Endothelial cell (in vitro differentiated cells): ENCODE results near the gene C12orf75. TPM values are rescaled to one million over a fixed set of nuclear protein-coding genes. Genes with fewer than 3 reads are reported as not detected.
A peak's percentile ranks its signal among the peaks of the same experiment; 100 is the strongest.

Source experiments
- DNase-seq: peaks from one replicate; pipeline ENCODE4 v3.0.0; 2021; ENCODE audit warnings: low spot score
- H3K27ac Mint-ChIP-seq: one replicate; pipeline ENCODE4 v1.8.0; 2021; ENCODE audit warnings: mixed read lengths, inconsistent platforms; ENCODE audit not compliant: unreplicated experiment
- H3K27me3 Mint-ChIP-seq: one replicate; pipeline ENCODE4 v1.8.0; 2021; ENCODE audit warnings: mild to moderate bottlenecking, moderate library complexity, mixed read lengths, inconsistent platforms; ENCODE audit not compliant: unreplicated experiment
- H3K36me3 Mint-ChIP-seq: one replicate; pipeline ENCODE4 v1.8.0; 2021; ENCODE audit warnings: mild to moderate bottlenecking, low read depth, mixed read lengths, inconsistent platforms; ENCODE audit not compliant: unreplicated experiment
- H3K4me1 Mint-ChIP-seq: one replicate; pipeline ENCODE4 v1.8.0; 2021; ENCODE audit warnings: mild to moderate bottlenecking, mixed read lengths, inconsistent platforms; ENCODE audit not compliant: unreplicated experiment
- H3K4me3 Mint-ChIP-seq: one replicate; pipeline ENCODE4 v1.8.0; 2021; ENCODE audit warnings: mild to moderate bottlenecking, mixed read lengths, inconsistent platforms; ENCODE audit not compliant: unreplicated experiment
- H3K9me3 Mint-ChIP-seq: one replicate; pipeline ENCODE4 v1.8.0; 2021; ENCODE audit warnings: mixed read lengths, inconsistent platforms; ENCODE audit not compliant: unreplicated experiment
- CTCF ChIP-seq: fragments of 200-600 bp; sonication (generic); IDR thresholded peaks from one replicate; pipeline ENCODE4 v1.5.0; 2021; ENCODE audit warnings: antibody characterized with exemption; ENCODE audit not compliant: unreplicated experiment
- total RNA-seq: library from RNA; stranded (reverse); fragmentation: NEBNext Ultra II Directional; extraction: Animal tissue kit (Norgen Biotek cat#: 25700); gene quantifications from one replicate; pipeline ENCODE4 v1.2.1, GENCODE V29; 2021; ENCODE audit not compliant: unreplicated experiment

C12orf75 gene
- total RNA-seq, 1 donor from 2014 or later: 24.0 TPM

- no peak for DNase-seq
- H3K9me3 Mint-ChIP-seq: no peaks in the 10 kb centered on the region
Measured at GRCh38 chr12:105377077-105377476, 46.6 kb downstream of the C12orf75 start.

GRCh38 chr12:105378911-105379310 is 48.4 kb downstream of the C12orf75 start:
- peak; percentile 43 for DNase-seq
- H3K4me3 Mint-ChIP-seq: no peak overlapping the region
- TF ChIP-seq CTCF: peak; percentile 10

More at GRCh38 chr12:105377077-105377476, 46.6 kb downstream of the C12orf75 start:
- H3K27me3 Mint-ChIP-seq: no peaks in the 10 kb centered on the region
- no peaks in the 10 kb centered on the region for H3K36me3 Mint-ChIP-seq
- no peak overlapping the region for H3K4me3 Mint-ChIP-seq
- TF ChIP-seq CTCF: no peak
- H3K27ac Mint-ChIP-seq: no peak overlapping the region
- peaks cover 2% of the 10 kb centered on the region for H3K4me1 Mint-ChIP-seq

GRCh38 chr12:105382771-105383622 is 52.5 kb downstream of the C12orf75 start:
- Mint-ChIP-seq H3K27ac (no peak overlapping the region), H3K36me3 (no peaks in the 10 kb centered on the region), H3K27me3 (no peaks in the 10 kb centered on the region), H3K4me3 (no peak overlapping the region), H3K9me3 (no peaks in the 10 kb centered on the region), H3K4me1 (no peaks in the 10 kb centered on the region)
- DNase-seq: peak; percentile 39
- peak; percentile 87 for TF ChIP-seq CTCF

More at GRCh38 chr12:105378911-105379310, 48.4 kb downstream of the C12orf75 start:
- Mint-ChIP-seq H3K27me3 (no peaks in the 10 kb centered on the region), H3K4me1 (no peaks in the 10 kb centered on the region), H3K9me3 (no peaks in the 10 kb centered on the region), H3K36me3 (no peaks in the 10 kb centered on the region), H3K27ac (no peak overlapping the region)

GRCh38 chr12:105384220-105384619 is 53.7 kb downstream of the C12orf75 start:
- no peak overlapping the region for H3K4me3 Mint-ChIP-seq
- TF ChIP-seq CTCF: no peak
- H3K27me3 Mint-ChIP-seq: no peaks in the 10 kb centered on the region
- no peak for DNase-seq
- no peaks in the 10 kb centered on the region for H3K4me1 Mint-ChIP-seq
- no peaks in the 10 kb centered on the region for H3K36me3 Mint-ChIP-seq
- no peak overlapping the region for H3K27ac Mint-ChIP-seq
- H3K9me3 Mint-ChIP-seq: no peaks in the 10 kb centered on the region

GRCh38 chr12:105384916-105385535 is 54.5 kb downstream of the C12orf75 start:
- no peak for TF ChIP-seq CTCF
- no peak overlapping the region for H3K27ac Mint-ChIP-seq
- peaks cover 4% of the 10 kb centered on the region for H3K36me3 Mint-ChIP-seq
- DNase-seq: no peak
- H3K4me1 Mint-ChIP-seq: no peaks in the 10 kb centered on the region
- H3K4me3 Mint-ChIP-seq: no peak overlapping the region
- no peaks in the 10 kb centered on the region for H3K9me3 Mint-ChIP-seq
- H3K27me3 Mint-ChIP-seq: no peaks in the 10 kb centered on the region
